Activated CD8-positive, alpha-beta T cell treated with anti-CD3 and anti-CD28 coated beads for 36 hours (primary cell): ENCODE results near the gene APBB1. TPM values are rescaled to one million over a fixed set of nuclear protein-coding genes. Genes with fewer than 3 reads are reported as not detected.
A peak's percentile ranks its signal among the peaks of the same experiment; 100 is the strongest.

Source experiments
- ATAC-seq: fragments of 200-7000 bp; cut with Tn5 transposase; one replicate; pipeline ENCODE4 v1.10.0; 2021; ENCODE audit warnings: mild to moderate bottlenecking, moderate library complexity
- CTCF ChIA-PET: fragments of 350-600 bp; sonication (Branson Sonifier 250); formaldehyde crosslinking; loops from one replicate; lab custom pipeline; 2021; ENCODE audit warnings: antibody characterized with exemption; lab: Charles Lee
- POLR2A ChIA-PET: fragments of 350-600 bp; sonication (Branson Sonifier 250); formaldehyde crosslinking; loops from one replicate; lab custom pipeline; 2021; ENCODE audit warnings: antibody characterized with exemption; lab: Charles Lee
- DNase-seq: peaks from one replicate; pipeline ENCODE4 v3.0.0-alpha.2; 2020
- H3K27ac Mint-ChIP-seq: one replicate; pipeline ENCODE4 v1.8.0; 2021; ENCODE audit warnings: mild to moderate bottlenecking, mixed read lengths
- H3K27me3 Mint-ChIP-seq: one replicate; pipeline ENCODE4 v1.8.0; 2021; ENCODE audit warnings: mixed read lengths
- H3K36me3 Mint-ChIP-seq: one replicate; pipeline ENCODE4 v1.8.0; 2021; ENCODE audit warnings: low read depth, mixed read lengths
- H3K4me1 Mint-ChIP-seq: one replicate; pipeline ENCODE4 v1.8.0; 2021; ENCODE audit warnings: low read depth, mixed read lengths
- H3K4me3 Mint-ChIP-seq: one replicate; pipeline ENCODE4 v1.8.0; 2021; ENCODE audit warnings: mild to moderate bottlenecking, moderate library complexity, mixed read lengths
- H3K9me3 Mint-ChIP-seq: one replicate; pipeline ENCODE4 v1.8.0; 2021; ENCODE audit warnings: mixed read lengths
- CTCF ChIP-seq: fragments of 200-600 bp; IDR thresholded peaks from one replicate; pipeline ENCODE4 v1.8.0; 2022; ENCODE audit warnings: antibody characterized with exemption, mild to moderate bottlenecking
- intact Hi-C: fragments of 100-400 bp; cut with micrococcal nuclease; formaldehyde crosslinking; loops from one replicate; pipeline ENCODE4 v1.10.0; 2022
- total RNA-seq, 2 experiments: library from RNA; stranded (reverse); gene quantifications; one replicate each; pipeline ENCODE4 v1.2.3, GENCODE V29; 2021

APBB1 gene
- total RNA-seq = 10 to 100 TPM; 28.1 to 31.1 TPM

- Mint-ChIP-seq H3K9me3 (no peaks in the 10 kb centered on the region), H3K4me3 (no peak within 1 kb of the TSS), H3K36me3 (no peaks in the 10 kb centered on the region), H3K4me1 (peaks cover 4% of the 10 kb centered on the region), H3K27ac (peak within 1 kb of the TSS; percentile 75), H3K27me3 (peaks cover 8% of the 10 kb centered on the region)
- intact Hi-C loops = no loop called here
- TF ChIP-seq CTCF = no peak
- POLR2A ChIA-PET = interaction anchor here (0.6 to 3.4 kb wide), 10 partner anchors 10 to 100 kb away, joined by 3 to 17 read pairs (median 3); partner anchors contain the start of gene SMPD1
- CTCF ChIA-PET = interaction anchor here (1.0 to 7.3 kb wide), 11 partner anchors 8 to 112 kb away, joined by 3 to 60 read pairs (median 6); partner anchors contain the start of gene SMPD1
- ATAC-seq (peak; percentile 72), DNase-seq (peak; percentile 69)
Observed at GRCh38 chr11:6419009-6419631, at the start of gene APBB1. Gene APBB1, minus strand, starts transcription at chr11:6419094. Its CDS starts 7,747 bp downstream, at chr11:6411347.

- intact Hi-C loops = no loop called here
- H3K4me1 Mint-ChIP-seq = no peaks in the 10 kb centered on the region
- DNase-seq = no peak
- ChIA-PET CTCF (interaction anchor here (1.0 to 2.1 kb wide), 4 partner anchors 15 to 96 kb away, joined by 3 to 9 read pairs (median 6); no protein-coding TSS in a partner anchor), POLR2A (interaction anchor here (0.7 to 0.9 kb wide), 2 partner anchors 14 to 22 kb away, joined by 3 read pairs; partner anchors contain the start of genes ARFIP2 and TIMM10B)
- ATAC-seq = no peak
- no peak for TF ChIP-seq CTCF
- no peaks in the 10 kb centered on the region for H3K36me3 Mint-ChIP-seq
- H3K4me3 Mint-ChIP-seq = no peak overlapping the region
- no peaks in the 10 kb centered on the region for H3K27me3 Mint-ChIP-seq
- H3K9me3 Mint-ChIP-seq = no peaks in the 10 kb centered on the region
- H3K27ac Mint-ChIP-seq = no peak overlapping the region
Observed at GRCh38 chr11:6459099-6459450, 40.2 kb upstream of the APBB1 start.

- ChIA-PET CTCF (interaction anchor here (1.0 to 2.1 kb wide), 4 partner anchors 15 to 95 kb away, joined by 3 to 9 read pairs (median 6); no protein-coding TSS in a partner anchor), POLR2A (interaction anchor here (0.7 to 0.9 kb wide), 2 partner anchors 15 to 23 kb away, joined by 3 read pairs; partner anchors contain the start of genes ARFIP2 and TIMM10B)
Observed at GRCh38 chr11:6458352-6459098, 39.6 kb upstream of the APBB1 start.

GRCh38 chr11:6457581-6458320 is 38.9 kb upstream of the APBB1 start:
- ChIA-PET POLR2A (no interaction called here), CTCF (interaction anchor here (1.0 kb wide), 1 partner anchor 94 kb away, joined by 3 read pairs; no protein-coding TSS in a partner anchor)
- intact Hi-C loops = no loop called here
- TF ChIP-seq CTCF = no peak
- Mint-ChIP-seq H3K27me3 (no peaks in the 10 kb centered on the region), H3K4me1 (no peaks in the 10 kb centered on the region), H3K9me3 (no peaks in the 10 kb centered on the region), H3K36me3 (no peaks in the 10 kb centered on the region), H3K27ac (no peak overlapping the region), H3K4me3 (no peak overlapping the region)
- ATAC-seq (no peak), DNase-seq (no peak)

More at GRCh38 chr11:6458352-6459098, 39.6 kb upstream of the APBB1 start:
- Mint-ChIP-seq H3K27me3 (no peaks in the 10 kb centered on the region), H3K36me3 (no peaks in the 10 kb centered on the region), H3K27ac (no peak overlapping the region), H3K4me3 (no peak overlapping the region), H3K4me1 (no peaks in the 10 kb centered on the region), H3K9me3 (no peaks in the 10 kb centered on the region)
- DNase-seq = no peak
- TF ChIP-seq CTCF = no peak
- no peak for ATAC-seq
- intact Hi-C loops = no loop called here
